SK-N-SH (cell line): ENCODE measurements around the gene SDHAF3. TPM values are rescaled to one million over a fixed set of nuclear protein-coding genes. Genes with fewer than 3 reads are reported as not detected.
A peak's percentile ranks its signal among the peaks of the same experiment; 100 is the strongest.
"Not testable (repeated sequence)": the region's sequence is repeated elsewhere in the genome, so short reads cannot be mapped to it uniquely, and the experiment has no call there.

Source experiments
- CTCF ChIA-PET: fragments of 300-600, 350-600 bp; formaldehyde crosslinking; extraction: SDS; loops from one replicate; lab custom pipeline; 2021; lab: Yijun Ruan, JAX
- POLR2A ChIA-PET: fragments of 350-600 bp; sonication (Branson Sonifier 250); formaldehyde crosslinking; extraction: SDS; loops from one replicate; lab custom pipeline; 2020; ENCODE audit warnings: antibody characterized with exemption, inconsistent platforms; lab: Yijun Ruan, JAX
- DNase-seq: peaks from one replicate; pipeline ENCODE4 v3.0.0; 2012
- H2AFZ ChIP-seq: fragments of 200-600 bp; sonication (generic); 2 replicates; pipeline ENCODE4 v1.8.1; 2016; ENCODE audit warnings: antibody characterized with exemption, mild to moderate bottlenecking, low read depth
- H3F3A ChIP-seq: fragments of 200-600 bp; sonication (generic); replicated peaks from 2 replicates; pipeline ENCODE3; 2016; ENCODE audit warnings: antibody characterized with exemption, mild to moderate bottlenecking; ENCODE audit not compliant: insufficient read depth
- H3K27ac ChIP-seq, 2 experiments: fragments of 200-500 bp in 1 of 2; fragments of 200-600 bp in 1 of 2; sonication (Bioruptor generic) in 1 of 2; sonication (generic), shearing (Covaris generic) in 1 of 2; 2 replicates each; pipeline versions ENCODE4 v1.5.1 to v1.6.1; 2014 to 2016; ENCODE audit warnings: low read depth in 2 of 2, inconsistent platforms in 1 of 2, low read length in 1 of 2, mild to moderate bottlenecking in 1 of 2, mixed read lengths in 1 of 2
- H3K27me3 ChIP-seq: fragments of 200-600 bp; sonication (generic), shearing (Covaris generic); 2 replicates; pipeline ENCODE4 v1.6.1; 2016; ENCODE audit warnings: mixed run types; ENCODE audit not compliant: insufficient read depth
- H3K36me3 ChIP-seq, 2 experiments: fragments of 200-500 bp in 1 of 2; fragments of 200-600 bp in 1 of 2; sonication (Bioruptor generic) in 1 of 2; sonication (generic) in 1 of 2; replicated peaks in 1 of 2; 2 replicates each; pipeline versions ENCODE3 to v1.5.1; 2014 to 2016; ENCODE audit warnings: low read length in 1 of 2, mild to moderate bottlenecking in 1 of 2; ENCODE audit not compliant: insufficient read depth in 2 of 2, control insufficient read depth in 1 of 2
- H3K4me1 ChIP-seq, 2 experiments: fragments of 200-500 bp in 1 of 2; fragments of 200-600 bp in 1 of 2; sonication (Bioruptor generic) in 1 of 2; sonication (generic), shearing (Covaris generic) in 1 of 2; 2 replicates each; pipeline versions ENCODE4 v1.5.1 to v1.6.1; 2014 to 2016; ENCODE audit warnings: low read depth in 1 of 2, low read length in 1 of 2, mixed run types in 1 of 2; ENCODE audit not compliant: insufficient read depth in 2 of 2, control insufficient read depth in 1 of 2
- H3K4me2 ChIP-seq: fragments of 200-600 bp; sonication (generic), shearing (Covaris generic); 2 replicates; pipeline ENCODE4 v1.6.1; 2017; ENCODE audit warnings: mixed run types
- H3K4me3 ChIP-seq, 2 experiments: fragments of 200-500 bp in 1 of 2; fragments of 200-600 bp in 1 of 2; sonication (Bioruptor generic) in 1 of 2; sonication (generic), shearing (Covaris generic) in 1 of 2; 2 replicates each; pipeline versions ENCODE4 v1.5.1 to v1.8.1; 2014 to 2016; ENCODE audit warnings: low read depth in 2 of 2, inconsistent platforms in 1 of 2, low read length in 1 of 2, mild to moderate bottlenecking in 1 of 2, mixed read lengths in 1 of 2, moderate library complexity in 1 of 2
- H3K79me2 ChIP-seq: fragments of 200-600 bp; sonication (generic); 2 replicates; pipeline ENCODE4 v1.8.1; 2017; ENCODE audit warnings: mild to moderate bottlenecking; ENCODE audit not compliant: insufficient read depth
- H3K9ac ChIP-seq: fragments of 200-600 bp; sonication (generic); 2 replicates; pipeline ENCODE4 v1.6.1; 2017; ENCODE audit warnings: mixed run types
- H3K9me2 ChIP-seq: fragments of 200-600 bp; sonication (generic); 2 replicates; pipeline ENCODE4 v1.6.1; 2017; ENCODE audit warnings: mixed run types
- H3K9me3 ChIP-seq: fragments of 200-600 bp; sonication (generic); 2 replicates; pipeline ENCODE4 v1.6.1; 2017; ENCODE audit warnings: mixed run types, mild to moderate bottlenecking, moderate library complexity
- H4K20me1 ChIP-seq: fragments of 200-600 bp; sonication (generic); 2 replicates; pipeline ENCODE4 v1.6.1; 2017; ENCODE audit warnings: mild to moderate bottlenecking, mixed run types; ENCODE audit not compliant: insufficient read depth
- EZH2phosphoT487 ChIP-seq: fragments of 200-600 bp; sonication (generic); IDR thresholded peaks from 2 replicates; pipeline ENCODE4 v1.6.1; 2017; ENCODE audit warnings: low read depth, mixed run types, mild to moderate bottlenecking, antibody characterized with exemption, moderate library complexity, borderline replicate concordance
- FOXJ3 ChIP-seq: sonication (generic); formaldehyde crosslinking; IDR thresholded peaks from 2 replicates; pipeline ENCODE4 v1.5.1; 2020; ENCODE audit warnings: mild to moderate bottlenecking, missing genetic modification reagents
- GABPA ChIP-seq: IDR thresholded peaks from 2 replicates; pipeline ENCODE4 v1.4.0; 2012; ENCODE audit warnings: low read depth, mild to moderate bottlenecking
- GATA2 ChIP-seq: sonication (generic); formaldehyde crosslinking; IDR thresholded peaks from 2 replicates; pipeline ENCODE4 v1.5.0; 2020; ENCODE audit warnings: mild to moderate bottlenecking, missing genetic modification reagents
- JUND ChIP-seq: IDR thresholded peaks from 2 replicates; pipeline ENCODE4 v1.4.0; 2012
- MXI1 ChIP-seq: IDR thresholded peaks from 2 replicates; pipeline ENCODE4 v1.6.1; 2012; ENCODE audit warnings: mild to moderate bottlenecking, low read depth, low read length, improper control_type of control experiment
- RAD21 ChIP-seq: IDR thresholded peaks from 2 replicates; pipeline ENCODE4 v1.6.1; 2012; ENCODE audit warnings: mild to moderate bottlenecking, low read length
- SIN3A ChIP-seq: IDR thresholded peaks from 2 replicates; pipeline ENCODE4 v1.6.1; 2012; ENCODE audit warnings: low read depth, mild to moderate bottlenecking, low read length, moderate library complexity, borderline replicate concordance
- TAF1 ChIP-seq: IDR thresholded peaks from 2 replicates; pipeline ENCODE4 v1.6.1; 2012; ENCODE audit warnings: low read depth, mild to moderate bottlenecking, low read length, moderate library complexity, borderline replicate concordance
- WGBS: methylation state at CpG from one replicate; pipeline ENCODE4 v1.1.6; 2017; ENCODE audit warnings: low lambda C conversion rate; 5-methylcytosine and 5-hydroxymethylcytosine counted together
- polyA plus RNA-seq, 3 experiments: library from polyadenylated mRNA; depleted of rRNA; stranded (reverse); fragments of >200 nt; gene quantifications; 2 replicates each; pipeline ENCODE4 v1.2.3, GENCODE V29; 2012
- TF ChIP-seq, protein P1 (sequence below): fragments of 200-600 bp; sonication (generic); IDR thresholded peaks from 2 replicates; pipeline ENCODE4 v1.6.1; 2017; ENCODE audit warnings: antibody characterized with exemption, mild to moderate bottlenecking, moderate library complexity
- TF ChIP-seq, protein P2 (sequence below): IDR thresholded peaks from 2 replicates; pipeline ENCODE4; 2012
- TF ChIP-seq, protein P3 (sequence below): IDR thresholded peaks from 2 replicates; pipeline ENCODE4 v1.4.0; 2012; ENCODE audit warnings: low read depth, borderline replicate concordance

SDHAF3 gene
- polyA plus RNA-seq, 1 of the 3 experiments (the other 2 are of a cell fraction), result 17.0 TPM

DNA sequence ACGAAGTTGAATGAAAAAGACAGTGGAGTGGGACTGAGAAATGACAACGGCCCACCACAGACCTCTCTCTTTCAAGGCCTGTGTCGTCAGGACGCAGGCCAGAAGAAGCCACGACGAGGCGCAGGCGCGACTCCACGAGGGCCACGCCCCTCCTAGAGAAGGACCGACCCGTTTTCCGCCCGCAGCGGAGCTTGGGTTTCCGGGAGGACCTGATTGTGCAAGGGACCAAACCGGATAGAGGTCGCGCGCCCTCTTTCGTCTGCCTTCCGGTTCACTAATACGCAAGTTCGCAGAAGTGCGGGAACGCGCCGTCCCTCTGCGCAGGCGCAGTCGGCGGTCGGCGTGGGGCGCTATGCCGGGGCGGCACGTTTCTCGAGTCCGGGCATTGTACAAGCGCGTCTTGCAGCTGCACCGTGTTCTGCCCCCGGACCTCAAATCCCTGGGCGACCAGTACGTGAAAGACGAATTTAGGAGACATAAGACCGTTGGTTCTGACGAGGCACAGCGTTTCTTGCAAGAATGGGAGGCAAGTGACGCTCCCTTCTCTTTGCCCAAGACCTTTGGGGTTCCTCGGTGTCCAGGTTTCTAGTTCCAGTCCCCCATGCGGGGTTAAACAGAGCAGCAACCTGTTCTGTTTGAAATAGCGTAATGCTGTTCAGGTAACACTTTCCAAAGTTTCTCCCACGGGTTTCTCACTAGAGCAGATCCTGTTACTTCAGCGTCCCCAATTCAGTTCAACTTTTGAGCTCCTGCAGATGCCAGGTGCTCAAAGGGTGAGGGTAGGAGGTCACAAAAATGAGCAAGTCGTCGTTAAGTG lies at the start of gene SDHAF3 (continued):
- TF ChIP-seq GATA2 (CRISPR knock-in tag), result no peak
- peak; percentile 99 for TF ChIP-seq GABPA
- no peak for TF ChIP-seq EZH2phosphoT487
- TF ChIP-seq MXI1, result peak; percentile 98
- no peak for TF ChIP-seq FOXJ3 (CRISPR knock-in tag)
- TF ChIP-seq TAF1, result peak; percentile 61; the same call in 1 of the 2 replicates
- TF ChIP-seq JUND, result no peak
- TF ChIP-seq RAD21, result no peak
- TF ChIP-seq, protein P1, sequence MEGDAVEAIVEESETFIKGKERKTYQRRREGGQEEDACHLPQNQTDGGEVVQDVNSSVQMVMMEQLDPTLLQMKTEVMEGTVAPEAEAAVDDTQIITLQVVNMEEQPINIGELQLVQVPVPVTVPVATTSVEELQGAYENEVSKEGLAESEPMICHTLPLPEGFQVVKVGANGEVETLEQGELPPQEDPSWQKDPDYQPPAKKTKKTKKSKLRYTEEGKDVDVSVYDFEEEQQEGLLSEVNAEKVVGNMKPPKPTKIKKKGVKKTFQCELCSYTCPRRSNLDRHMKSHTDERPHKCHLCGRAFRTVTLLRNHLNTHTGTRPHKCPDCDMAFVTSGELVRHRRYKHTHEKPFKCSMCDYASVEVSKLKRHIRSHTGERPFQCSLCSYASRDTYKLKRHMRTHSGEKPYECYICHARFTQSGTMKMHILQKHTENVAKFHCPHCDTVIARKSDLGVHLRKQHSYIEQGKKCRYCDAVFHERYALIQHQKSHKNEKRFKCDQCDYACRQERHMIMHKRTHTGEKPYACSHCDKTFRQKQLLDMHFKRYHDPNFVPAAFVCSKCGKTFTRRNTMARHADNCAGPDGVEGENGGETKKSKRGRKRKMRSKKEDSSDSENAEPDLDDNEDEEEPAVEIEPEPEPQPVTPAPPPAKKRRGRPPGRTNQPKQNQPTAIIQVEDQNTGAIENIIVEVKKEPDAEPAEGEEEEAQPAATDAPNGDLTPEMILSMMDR, result peak; percentile 25
- TF ChIP-seq, protein P2, sequence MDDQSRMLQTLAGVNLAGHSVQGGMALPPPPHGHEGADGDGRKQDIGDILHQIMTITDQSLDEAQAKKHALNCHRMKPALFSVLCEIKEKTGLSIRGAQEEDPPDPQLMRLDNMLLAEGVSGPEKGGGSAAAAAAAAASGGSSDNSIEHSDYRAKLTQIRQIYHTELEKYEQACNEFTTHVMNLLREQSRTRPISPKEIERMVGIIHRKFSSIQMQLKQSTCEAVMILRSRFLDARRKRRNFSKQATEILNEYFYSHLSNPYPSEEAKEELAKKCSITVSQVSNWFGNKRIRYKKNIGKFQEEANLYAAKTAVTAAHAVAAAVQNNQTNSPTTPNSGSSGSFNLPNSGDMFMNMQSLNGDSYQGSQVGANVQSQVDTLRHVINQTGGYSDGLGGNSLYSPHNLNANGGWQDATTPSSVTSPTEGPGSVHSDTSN, result peak; percentile 31; the same call in 1 of the 2 replicates

DNA sequence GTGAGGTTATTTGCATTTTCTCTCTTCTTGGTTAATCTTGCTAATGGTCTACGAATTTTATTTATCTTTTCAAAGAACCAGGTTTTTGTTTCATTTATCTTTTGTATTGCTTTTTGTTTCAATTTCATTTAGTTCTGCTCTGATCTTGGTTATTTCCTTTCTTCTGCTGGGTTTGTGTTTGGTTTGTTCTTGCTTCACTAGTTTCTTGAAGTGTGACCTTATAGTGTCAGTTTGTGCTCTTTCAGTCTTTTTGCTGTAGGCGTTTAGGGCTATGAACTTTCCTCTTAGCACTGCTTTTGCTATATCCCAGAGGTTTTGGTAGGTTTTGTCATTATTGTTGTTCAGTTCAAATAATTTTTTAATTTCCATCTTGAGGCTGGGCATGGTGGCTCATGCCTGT lies 45.5 kb upstream of the SDHAF3 start:
- H3K9me3 ChIP-seq, H3K9ac ChIP-seq, H3K4me1 ChIP-seq, H3K4me3 ChIP-seq, H3K4me2 ChIP-seq, POLR2A ChIA-PET, H3K9me2 ChIP-seq, H3K27me3 ChIP-seq, H3K27ac ChIP-seq, DNase-seq, H2AFZ ChIP-seq, H3K36me3 ChIP-seq, H3K79me2 ChIP-seq, H4K20me1 ChIP-seq, H3F3A ChIP-seq: not testable (repeated sequence)
- CTCF ChIA-PET, result interaction anchor here (1.7 kb wide), 1 partner anchor 1156 kb away, joined by 3 read pairs; no protein-coding TSS in a partner anchor
- 0% methylated on average over 2 of the region's 2 CpGs for WGBS

DNA sequence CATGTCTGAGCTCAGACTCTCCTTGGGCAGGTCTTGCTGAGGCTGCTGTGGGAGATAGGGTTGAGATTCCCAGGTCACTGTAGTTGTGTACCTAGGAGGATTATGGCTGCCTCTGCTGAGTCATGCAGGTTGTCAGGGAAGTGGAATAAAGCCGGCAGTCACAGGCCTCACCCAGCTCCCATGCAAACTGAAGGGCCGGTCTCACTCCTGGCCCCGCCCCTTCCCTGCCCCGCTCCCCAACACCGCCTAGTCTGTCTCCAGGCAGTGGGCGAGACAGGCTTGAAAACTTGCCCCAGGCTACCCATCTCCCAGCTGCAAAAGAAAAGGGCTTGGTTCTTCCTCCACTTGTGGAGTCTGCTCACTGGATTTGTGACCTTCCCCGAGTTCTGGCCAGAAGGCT lies 41.6 kb upstream of the SDHAF3 start:
- Histone ChIP-seq H3K4me1 (no peaks in the 10 kb centered on the region), H4K20me1 (no peaks in the 10 kb centered on the region), H3K36me3 (no peaks in the 10 kb centered on the region), H3F3A (no peaks in the 10 kb centered on the region), H3K27ac (no peak overlapping the region), H2AFZ (no peak overlapping the region), H3K79me2 (no peaks in the 10 kb centered on the region), H3K27me3 (no peaks in the 10 kb centered on the region)
- 40% methylated on average over 5 of the region's 7 CpGs for WGBS
- CTCF ChIA-PET, result interaction anchor here (1.9 to 5.9 kb wide), 3 partner anchors 11 to 1160 kb away, joined by 7 to 32 read pairs (median 8); no protein-coding TSS in a partner anchor
- TF ChIP-seq, protein P3, sequence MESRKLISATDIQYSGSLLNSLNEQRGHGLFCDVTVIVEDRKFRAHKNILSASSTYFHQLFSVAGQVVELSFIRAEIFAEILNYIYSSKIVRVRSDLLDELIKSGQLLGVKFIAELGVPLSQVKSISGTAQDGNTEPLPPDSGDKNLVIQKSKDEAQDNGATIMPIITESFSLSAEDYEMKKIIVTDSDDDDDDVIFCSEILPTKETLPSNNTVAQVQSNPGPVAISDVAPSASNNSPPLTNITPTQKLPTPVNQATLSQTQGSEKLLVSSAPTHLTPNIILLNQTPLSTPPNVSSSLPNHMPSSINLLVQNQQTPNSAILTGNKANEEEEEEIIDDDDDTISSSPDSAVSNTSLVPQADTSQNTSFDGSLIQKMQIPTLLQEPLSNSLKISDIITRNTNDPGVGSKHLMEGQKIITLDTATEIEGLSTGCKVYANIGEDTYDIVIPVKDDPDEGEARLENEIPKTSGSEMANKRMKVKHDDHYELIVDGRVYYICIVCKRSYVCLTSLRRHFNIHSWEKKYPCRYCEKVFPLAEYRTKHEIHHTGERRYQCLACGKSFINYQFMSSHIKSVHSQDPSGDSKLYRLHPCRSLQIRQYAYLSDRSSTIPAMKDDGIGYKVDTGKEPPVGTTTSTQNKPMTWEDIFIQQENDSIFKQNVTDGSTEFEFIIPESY, result no peak
- no peak for TF ChIP-seq SIN3A
- TF ChIP-seq, all 33 proteins: peak for 0
- POLR2A ChIA-PET, result no interaction called here
- Histone ChIP-seq H3K9ac (no peak overlapping the region), H3K4me2 (no peak overlapping the region), H3K9me2 (no peaks in the 10 kb centered on the region), H3K4me3 (no peak overlapping the region), H3K9me3 (no peaks in the 10 kb centered on the region)
- no peak for DNase-seq
